Tibial nerve (tissue), 4 donors: Measurements from ENCODE around the gene CNTLN.

Source experiments
- EP300 ChIP-seq, 2 donors: sonication (generic); formaldehyde crosslinking; IDR thresholded peaks; one replicate each; pipeline ENCODE4 v1.6.1; 2017; ENCODE audit warnings: antibody characterized with exemption in 2 of 2, mild to moderate bottlenecking in 1 of 2
- POLR2A ChIP-seq, 2 donors: fragments of 450-650 bp; IDR thresholded peaks; one replicate each; pipeline ENCODE4 v1.6.1; 2017; ENCODE audit warnings: antibody characterized with exemption in 2 of 2, mild to moderate bottlenecking in 2 of 2, moderate library complexity in 2 of 2
- TF ChIP-seq, protein P1 (sequence below), 5 experiments: fragments of 200-600 bp in 3 of 5; fragments of 450-650 bp in 2 of 5; sonication (generic) in 3 of 5; IDR thresholded peaks; one replicate each; pipeline ENCODE4 v1.5.1; 2016 to 2019; ENCODE audit warnings: antibody characterized with exemption in 5 of 5, mild to moderate bottlenecking in 3 of 5, moderate library complexity in 2 of 5

DNA sequence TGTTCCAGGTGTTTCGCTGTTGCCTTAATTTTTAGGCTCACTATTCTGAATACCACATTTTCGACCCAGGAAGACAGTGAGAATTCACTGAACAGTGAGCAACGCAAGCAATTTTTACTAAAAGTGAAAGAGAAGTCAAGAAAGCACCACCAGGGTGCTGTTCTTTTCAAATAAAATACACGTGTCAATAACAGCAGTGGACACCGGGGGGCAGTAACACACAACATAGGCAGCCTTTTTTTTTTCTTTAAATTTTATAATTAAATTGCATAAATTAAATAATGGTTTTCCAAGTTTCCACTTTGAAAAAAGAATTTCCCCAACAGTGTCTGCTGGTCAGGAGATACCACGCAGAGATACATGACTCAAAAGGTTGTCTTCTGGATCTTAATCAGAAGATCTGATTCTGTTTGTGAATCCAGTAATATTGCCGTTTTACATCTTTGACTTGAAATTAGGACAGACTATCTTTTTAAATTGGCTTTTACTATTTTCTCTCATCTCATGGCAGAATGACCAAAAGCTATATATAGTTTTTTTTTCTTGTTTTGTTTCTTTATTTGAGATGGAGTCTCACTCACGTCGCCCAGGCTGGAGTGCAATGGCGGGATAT lies 396.9 kb downstream of the CNTLN start:
- TF ChIP-seq POLR2A (IDR thresholded peaks at IDR 0.05) (no peak), EP300 (IDR thresholded peaks at IDR 0.05) (no peak)
- TF ChIP-seq, protein P1, sequence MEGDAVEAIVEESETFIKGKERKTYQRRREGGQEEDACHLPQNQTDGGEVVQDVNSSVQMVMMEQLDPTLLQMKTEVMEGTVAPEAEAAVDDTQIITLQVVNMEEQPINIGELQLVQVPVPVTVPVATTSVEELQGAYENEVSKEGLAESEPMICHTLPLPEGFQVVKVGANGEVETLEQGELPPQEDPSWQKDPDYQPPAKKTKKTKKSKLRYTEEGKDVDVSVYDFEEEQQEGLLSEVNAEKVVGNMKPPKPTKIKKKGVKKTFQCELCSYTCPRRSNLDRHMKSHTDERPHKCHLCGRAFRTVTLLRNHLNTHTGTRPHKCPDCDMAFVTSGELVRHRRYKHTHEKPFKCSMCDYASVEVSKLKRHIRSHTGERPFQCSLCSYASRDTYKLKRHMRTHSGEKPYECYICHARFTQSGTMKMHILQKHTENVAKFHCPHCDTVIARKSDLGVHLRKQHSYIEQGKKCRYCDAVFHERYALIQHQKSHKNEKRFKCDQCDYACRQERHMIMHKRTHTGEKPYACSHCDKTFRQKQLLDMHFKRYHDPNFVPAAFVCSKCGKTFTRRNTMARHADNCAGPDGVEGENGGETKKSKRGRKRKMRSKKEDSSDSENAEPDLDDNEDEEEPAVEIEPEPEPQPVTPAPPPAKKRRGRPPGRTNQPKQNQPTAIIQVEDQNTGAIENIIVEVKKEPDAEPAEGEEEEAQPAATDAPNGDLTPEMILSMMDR (IDR thresholded peaks at IDR 0.05) = peak; percentile 56 to 65 (median 60)
